Prostate gland (tissue), 2 donors: ENCODE measurements around the gene NPLOC4. TPM values are rescaled to one million over a fixed set of nuclear protein-coding genes. Genes with fewer than 3 reads are reported as not detected.

Experiments used
- DNase-seq: peaks from one replicate; pipeline ENCODE4 v3.0.0-alpha.2; 2019; ENCODE audit warnings: low spot score
- H3K27ac ChIP-seq, 2 donors: fragments of 200-600 bp; sonication (generic); 2 replicates each; pipeline ENCODE4 v1.5.1; 2017 to 2019
- H3K27me3 ChIP-seq: fragments of 200-600 bp; sonication (generic); replicated peaks from 2 replicates; pipeline ENCODE4 v1.5.1; 2019; ENCODE audit not compliant: insufficient read depth
- H3K36me3 ChIP-seq, 2 donors: fragments of 200-600 bp; sonication (generic); 1 replicate in 1 of 2; 2 replicates in 1 of 2; pipeline versions ENCODE4 v1.5.1 to v1.8.1; 2017 to 2019
- H3K4me1 ChIP-seq: fragments of 200-600 bp; sonication (generic); replicated peaks from 2 replicates; pipeline ENCODE4 v1.5.1; 2019
- H3K4me3 ChIP-seq, 2 donors: fragments of 200-600 bp; sonication (generic); 2 replicates each; pipeline ENCODE4 v1.5.1; 2017 to 2019
- H3K9me3 ChIP-seq: fragments of 200-600 bp; sonication (generic); 2 replicates; pipeline ENCODE4 v1.5.1; 2017
- POLR2A ChIP-seq: fragments of 450-650 bp; IDR thresholded peaks from one replicate; pipeline ENCODE4 v1.6.1; 2016; ENCODE audit warnings: antibody characterized with exemption, mild to moderate bottlenecking
- POLR2AphosphoS5 ChIP-seq: sonication (generic); formaldehyde crosslinking; IDR thresholded peaks from one replicate; pipeline ENCODE4 v1.6.1; 2017; ENCODE audit warnings: antibody characterized with exemption
- WGBS: methylation state at CpG from one replicate; pipeline ENCODE4 v1.1.5; 2018; 5-methylcytosine and 5-hydroxymethylcytosine counted together
- intact Hi-C: fragments of 100-400 bp; cut with DNase I; formaldehyde crosslinking; loops from one replicate; pipeline ENCODE4 v1.14.2; 2022
- total RNA-seq, 2 donors: library from RNA; depleted of rRNA; stranded (reverse); fragments of >200 nt; gene quantifications; one replicate each; pipeline ENCODE4 v1.1.0, GENCODE V29; 2016
- TF ChIP-seq, protein P1 (sequence below), 4 experiments: fragments of 200-600 bp in 2 of 4; fragments of 450-650 bp in 2 of 4; sonication (generic) in 2 of 4; IDR thresholded peaks; 1 replicate in 3 of 4; 2 replicates in 1 of 4; pipeline ENCODE4 v1.5.1; 2016 to 2019; ENCODE audit warnings: antibody characterized with exemption in 4 of 4, mild to moderate bottlenecking in 2 of 4, moderate library complexity in 2 of 4

Gene NPLOC4
- total RNA-seq, 2 donors from 2014 or later: 40.1 to 84.8 TPM

DNA sequence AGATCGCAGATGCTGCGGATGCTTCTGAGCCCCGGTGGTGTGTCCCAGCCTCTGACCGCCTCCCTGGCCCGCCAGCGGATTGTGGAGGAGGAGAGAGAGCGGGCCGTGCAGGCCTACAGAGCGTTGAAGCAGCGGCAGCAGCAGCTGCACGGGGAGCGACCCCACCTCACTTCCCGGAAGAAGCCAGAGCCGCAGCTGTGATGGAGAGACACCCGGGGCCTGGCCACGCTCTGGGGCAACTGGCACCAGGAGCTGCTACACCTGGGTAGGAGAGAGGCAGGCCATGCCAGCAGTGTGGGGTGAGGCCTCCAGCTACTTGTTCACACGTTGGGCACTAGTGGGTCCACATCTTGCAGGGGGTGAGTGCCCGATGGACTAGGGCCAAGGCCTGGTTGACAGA lies 35.6 kb upstream of the NPLOC4 start:
- H3K4me3 ChIP-seq: no peak overlapping the region
- H3K27me3 ChIP-seq: no peaks in the 10 kb centered on the region
- peaks cover 4% of the 10 kb centered on the region for H3K4me1 ChIP-seq
- WGBS: 78% methylated on average over 18 of the region's 18 CpGs
- DNase-seq: no peak
- no peak overlapping the region for H3K27ac ChIP-seq
- intact Hi-C loops: no loop called here
- TF ChIP-seq POLR2A (no peak), POLR2AphosphoS5 (no peak)
- TF ChIP-seq, protein P1, sequence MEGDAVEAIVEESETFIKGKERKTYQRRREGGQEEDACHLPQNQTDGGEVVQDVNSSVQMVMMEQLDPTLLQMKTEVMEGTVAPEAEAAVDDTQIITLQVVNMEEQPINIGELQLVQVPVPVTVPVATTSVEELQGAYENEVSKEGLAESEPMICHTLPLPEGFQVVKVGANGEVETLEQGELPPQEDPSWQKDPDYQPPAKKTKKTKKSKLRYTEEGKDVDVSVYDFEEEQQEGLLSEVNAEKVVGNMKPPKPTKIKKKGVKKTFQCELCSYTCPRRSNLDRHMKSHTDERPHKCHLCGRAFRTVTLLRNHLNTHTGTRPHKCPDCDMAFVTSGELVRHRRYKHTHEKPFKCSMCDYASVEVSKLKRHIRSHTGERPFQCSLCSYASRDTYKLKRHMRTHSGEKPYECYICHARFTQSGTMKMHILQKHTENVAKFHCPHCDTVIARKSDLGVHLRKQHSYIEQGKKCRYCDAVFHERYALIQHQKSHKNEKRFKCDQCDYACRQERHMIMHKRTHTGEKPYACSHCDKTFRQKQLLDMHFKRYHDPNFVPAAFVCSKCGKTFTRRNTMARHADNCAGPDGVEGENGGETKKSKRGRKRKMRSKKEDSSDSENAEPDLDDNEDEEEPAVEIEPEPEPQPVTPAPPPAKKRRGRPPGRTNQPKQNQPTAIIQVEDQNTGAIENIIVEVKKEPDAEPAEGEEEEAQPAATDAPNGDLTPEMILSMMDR (IDR thresholded peaks at IDR 0.05): no peak
- H3K9me3 ChIP-seq: no peaks in the 10 kb centered on the region
- peaks cover 0 to 17% of the 10 kb centered on the region in 2 donors for H3K36me3 ChIP-seq

DNA sequence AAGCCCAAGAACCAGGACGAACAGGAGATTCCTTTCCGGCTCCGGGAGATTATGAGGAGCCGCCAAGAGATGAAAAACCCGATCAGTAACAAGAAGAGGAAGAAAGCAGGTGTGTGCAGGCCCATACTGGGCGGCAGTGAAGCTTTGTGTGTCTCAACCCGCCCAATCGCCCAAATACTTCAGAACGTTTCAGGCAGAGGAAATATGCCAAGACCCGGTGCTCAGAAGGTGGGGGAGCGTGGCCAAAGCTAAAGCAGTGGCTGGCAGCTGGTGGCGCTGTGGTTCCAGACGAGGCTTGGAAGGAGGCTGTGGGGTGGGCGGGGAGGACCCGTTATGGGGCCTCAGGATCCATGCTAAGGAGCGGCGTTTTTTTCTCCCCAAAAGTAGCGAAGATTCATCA lies 30.8 kb upstream of the NPLOC4 start:
- intact Hi-C loops: no loop called here
- peak overlapping the region; percentile 58 to 91 for H3K27ac ChIP-seq
- no peaks in the 10 kb centered on the region for H3K27me3 ChIP-seq
- H3K9me3 ChIP-seq: no peaks in the 10 kb centered on the region
- H3K36me3 ChIP-seq: peaks cover 0 to 16% of the 10 kb centered on the region in 2 donors
- H3K4me3 ChIP-seq: peak overlapping the region in 1 of 2 donors; percentile 99
- H3K4me1 ChIP-seq: peaks cover 11% of the 10 kb centered on the region
- WGBS: 55% methylated on average over 18 of the region's 18 CpGs
- DNase-seq: peak; percentile 72
- TF ChIP-seq, protein P1 (IDR thresholded peaks at IDR 0.05): peak in 2 of 4 experiments; percentile 37 to 45
- TF ChIP-seq POLR2A (no peak), POLR2AphosphoS5 (peak; percentile 52)

DNA sequence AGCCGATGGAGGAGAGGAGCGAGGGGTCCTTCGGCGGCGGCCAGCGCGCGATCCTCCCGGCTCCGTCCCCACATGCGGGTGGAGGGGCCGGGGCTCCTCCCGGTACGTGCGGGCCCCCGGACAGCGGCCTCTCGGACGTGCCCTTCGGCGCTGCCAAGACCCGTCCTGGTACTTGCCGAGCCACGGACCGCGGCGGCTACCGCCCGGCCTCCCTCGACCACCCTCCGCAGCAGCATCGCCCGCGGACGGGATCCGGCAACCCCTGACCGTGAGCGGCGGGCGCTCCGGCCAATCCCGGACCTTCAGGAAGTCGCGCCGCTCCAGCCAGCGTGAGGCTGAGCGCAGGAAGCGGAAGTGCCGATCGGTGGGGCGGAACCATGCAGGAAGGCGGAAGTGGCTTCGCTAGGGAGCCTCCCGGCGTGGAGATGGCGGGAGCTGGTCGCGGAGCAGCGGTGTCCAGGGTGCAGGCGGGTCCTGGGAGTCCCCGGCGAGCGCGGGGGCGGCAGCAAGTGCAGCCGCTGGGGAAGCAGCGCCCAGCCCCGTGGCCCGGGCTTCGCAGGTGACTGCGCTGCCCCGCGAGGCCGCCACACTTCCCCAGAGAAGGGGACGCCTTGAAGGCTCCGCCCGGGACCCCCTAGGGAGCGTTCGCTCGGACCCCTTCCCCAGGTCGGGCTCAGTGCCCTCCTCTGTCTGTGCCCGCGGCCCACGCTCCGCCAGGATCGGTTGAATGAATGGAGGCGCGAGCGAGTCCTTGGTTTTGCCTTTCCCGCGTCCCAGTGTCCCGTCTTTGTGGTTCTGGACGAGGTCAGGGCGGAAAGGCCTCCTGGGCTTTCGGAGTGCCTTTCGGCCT lies 29.7 kb upstream of the NPLOC4 start, which contains the start of the genes CCDC137 and OXLD1:
Gene CCDC137, plus strand, starts transcription at position 396 of the 850 bp plus-strand sequence. Its CDS starts 30 bp downstream, at position 426.
Gene OXLD1, minus strand, starts transcription at position 264 of the 850 bp plus-strand sequence. Its CDS starts 28 bp downstream, at position 236.
- Histone ChIP-seq H3K27ac (peak within 1 kb of the TSS; percentile 87 to 91), H3K4me3 (peak within 1 kb of the TSS; percentile 98 to 99), H3K4me1 (peaks cover 11% of the 10 kb centered on the region), H3K9me3 (no peaks in the 10 kb centered on the region), H3K36me3 (peaks cover 0 to 4% of the 10 kb centered on the region in 2 donors), H3K27me3 (no peaks in the 10 kb centered on the region)
- intact Hi-C loops: no loop called here
- peak; percentile 100 for TF ChIP-seq POLR2AphosphoS5
- peak; percentile 79 for TF ChIP-seq POLR2A
- TF ChIP-seq, protein P1 (IDR thresholded peaks at IDR 0.05): peak in 1 of 4 experiments; percentile 8
- WGBS: under 1% methylated on average over 88 of the region's 96 CpGs
- peak; percentile 96 for DNase-seq

DNA sequence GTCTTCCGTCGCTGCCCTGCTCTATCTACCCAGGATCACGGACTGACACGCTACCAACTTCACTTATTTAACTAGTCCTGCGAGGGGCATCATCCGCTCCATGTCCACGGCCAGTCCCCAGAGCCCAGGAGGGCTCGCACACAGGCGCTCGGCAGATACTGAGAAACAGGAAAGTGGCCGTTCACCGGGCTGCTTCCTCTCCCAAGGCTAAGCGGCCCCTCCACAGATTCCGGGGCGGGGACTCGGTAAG lies 29.1 kb upstream of the NPLOC4 start:
- TF ChIP-seq, protein P1 (IDR thresholded peaks at IDR 0.05): no peak
- no peak for TF ChIP-seq POLR2A
- TF ChIP-seq POLR2AphosphoS5: no peak
- Histone ChIP-seq H3K36me3 (peaks cover 0 to 4% of the 10 kb centered on the region in 2 donors), H3K27ac (peak overlapping the region; percentile 87 to 91), H3K4me1 (peaks cover 11% of the 10 kb centered on the region), H3K4me3 (peak overlapping the region; percentile 98 to 99), H3K9me3 (no peaks in the 10 kb centered on the region), H3K27me3 (no peaks in the 10 kb centered on the region)
- 2% methylated on average over 16 of the region's 16 CpGs for WGBS
- no peak for DNase-seq
- intact Hi-C loops: no loop called here
